C1 segment of cervical spinal cord (tissue), 14 donors: ENCODE measurements around the gene P2RY13.

Experiments
- DNase-seq, 14 donors: peaks; one replicate each; lab custom pipeline; 2025; lab: John Stamatoyannopoulos, UW

P2RY13 gene

DNA sequence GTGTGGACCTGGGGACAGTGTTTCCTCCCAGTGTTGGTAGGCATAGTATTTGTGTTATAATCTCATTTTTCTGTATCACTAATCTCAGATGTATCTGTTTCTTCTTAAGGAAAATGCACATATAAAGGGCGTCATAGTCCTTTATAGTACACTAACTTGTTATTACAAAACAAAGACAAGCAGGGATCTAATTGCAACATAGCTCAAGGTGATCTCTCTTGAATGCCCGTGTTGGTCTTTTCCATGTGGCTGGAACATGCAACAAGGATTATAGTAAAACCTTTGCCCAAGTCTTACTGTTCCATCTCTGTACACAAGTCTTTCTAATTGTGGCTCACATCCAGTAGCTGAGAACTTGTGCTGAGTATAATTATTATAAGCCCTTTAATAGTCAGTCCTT lies 9.2 kb downstream of the P2RY13 start:
- no peak for DNase-seq

DNA sequence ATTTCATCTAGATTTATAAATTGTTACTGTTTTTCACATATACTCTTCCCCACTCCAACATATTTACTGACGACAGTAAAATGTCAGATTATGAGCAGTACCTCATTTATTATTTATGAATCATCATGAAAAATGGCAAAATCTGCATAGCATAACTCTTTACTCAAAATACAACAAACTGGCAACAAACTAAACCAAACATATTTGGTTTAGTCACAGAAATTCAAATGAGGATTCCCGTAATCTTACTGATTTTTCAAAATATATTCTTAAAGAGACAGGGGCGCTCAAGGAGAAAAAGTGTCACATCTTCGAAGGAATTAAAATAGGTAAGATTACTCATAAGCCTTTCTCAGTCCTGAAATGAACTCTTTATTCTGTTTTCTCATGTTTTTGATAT lies 9.7 kb downstream of the P2RY13 start:
- DNase-seq: no peak

DNA sequence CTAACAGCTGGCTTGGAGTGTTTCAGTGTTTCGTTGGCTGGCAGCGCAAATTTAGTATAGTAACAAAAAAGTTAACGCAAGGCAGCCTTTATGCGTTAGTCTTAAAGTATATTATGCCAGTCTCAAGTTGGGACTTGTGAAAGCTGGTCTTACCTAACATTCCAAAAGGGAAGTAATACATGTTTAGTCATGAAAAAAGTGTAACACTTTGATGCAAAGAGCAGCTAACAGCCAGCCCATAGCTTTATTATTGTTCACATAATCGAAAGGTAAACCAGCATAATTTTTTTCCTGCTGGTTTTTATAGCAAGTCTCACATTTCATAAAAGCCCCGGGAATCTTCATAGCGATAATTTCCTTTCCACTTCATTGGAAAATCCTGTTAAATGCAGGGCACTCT lies 10.4 kb downstream of the P2RY13 start:
- DNase-seq: no peak

DNA sequence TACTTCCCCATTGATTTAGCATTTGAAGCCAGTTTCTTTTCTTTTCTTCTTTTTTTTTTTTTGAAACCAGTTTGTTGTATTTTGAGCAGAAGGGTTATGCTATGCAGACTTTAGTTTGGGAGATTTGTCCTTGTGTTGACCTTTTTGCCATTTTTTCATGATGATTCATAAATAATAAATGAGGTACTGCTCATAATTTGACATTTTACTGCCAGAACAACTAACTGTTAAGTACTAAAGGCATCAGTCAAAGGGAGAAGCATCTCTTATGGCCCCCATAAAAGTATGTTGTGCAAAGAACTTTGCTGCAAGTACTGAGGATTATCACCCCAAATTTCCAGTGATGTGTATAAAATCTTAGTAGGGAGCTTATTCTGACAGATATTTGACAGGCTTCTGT lies 11.0 kb downstream of the P2RY13 start:
- DNase-seq: no peak

- DNase-seq: no peak
Observed at GRCh38 chr3:151316267-151316991, 12.9 kb downstream of the P2RY13 start, which contains the start of gene GPR87. Gene GPR87, minus strand, starts transcription at chr3:151316820. Its CDS starts 16,720 bp downstream, at chr3:151300100.

DNA sequence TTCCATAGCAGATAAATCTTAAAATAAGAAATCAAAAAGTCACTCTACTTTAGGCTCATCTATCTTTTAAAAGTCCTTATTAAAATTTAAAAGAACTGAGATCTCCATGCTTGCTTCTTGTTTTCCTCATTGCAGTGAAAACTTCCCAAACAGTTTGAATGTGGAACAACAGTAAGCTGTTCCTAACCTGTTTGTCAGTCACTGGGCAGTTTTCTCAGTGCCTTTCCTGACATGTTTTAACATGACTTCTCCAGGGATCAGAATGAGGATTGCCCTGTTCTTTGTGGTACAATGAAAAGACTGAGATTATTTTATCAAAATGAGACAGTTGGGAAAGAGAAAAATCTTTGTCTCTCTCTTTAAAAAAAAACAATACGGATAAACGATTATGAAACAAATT lies 13.5 kb downstream of the P2RY13 start:
- no peak for DNase-seq

DNA sequence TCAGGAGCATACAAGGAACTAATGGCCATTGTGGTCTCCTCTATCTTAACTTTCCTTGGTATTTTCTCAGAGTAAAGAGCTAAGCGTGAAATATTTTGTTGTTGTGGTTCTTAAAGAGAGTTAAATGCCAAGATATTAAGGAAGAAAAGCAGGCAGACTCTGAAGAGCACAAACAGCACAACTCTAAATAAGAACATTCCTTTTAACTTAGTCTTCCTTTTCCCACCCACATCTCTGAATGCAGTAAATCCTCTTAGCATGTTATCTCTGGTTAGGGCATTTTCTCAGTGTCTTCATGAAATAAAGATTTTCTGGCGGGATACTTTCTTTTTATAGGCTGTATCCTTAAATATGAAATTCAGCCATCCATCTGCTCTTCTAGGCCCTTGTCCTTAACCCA lies 14.2 kb downstream of the P2RY13 start:
- no peak for DNase-seq

GRCh38 chr3:151314593-151314992 lies 14.8 kb downstream of the P2RY13 start:
- DNase-seq: no peak

- DNase-seq: no peak
Observed at GRCh38 chr3:151314137-151314536, 15.2 kb downstream of the P2RY13 start.

- no peak for DNase-seq
Observed at GRCh38 chr3:151312972-151313371, 16.4 kb downstream of the P2RY13 start.

- DNase-seq: no peak
Observed at GRCh38 chr3:151309566-151309965, 19.8 kb downstream of the P2RY13 start.

DNA sequence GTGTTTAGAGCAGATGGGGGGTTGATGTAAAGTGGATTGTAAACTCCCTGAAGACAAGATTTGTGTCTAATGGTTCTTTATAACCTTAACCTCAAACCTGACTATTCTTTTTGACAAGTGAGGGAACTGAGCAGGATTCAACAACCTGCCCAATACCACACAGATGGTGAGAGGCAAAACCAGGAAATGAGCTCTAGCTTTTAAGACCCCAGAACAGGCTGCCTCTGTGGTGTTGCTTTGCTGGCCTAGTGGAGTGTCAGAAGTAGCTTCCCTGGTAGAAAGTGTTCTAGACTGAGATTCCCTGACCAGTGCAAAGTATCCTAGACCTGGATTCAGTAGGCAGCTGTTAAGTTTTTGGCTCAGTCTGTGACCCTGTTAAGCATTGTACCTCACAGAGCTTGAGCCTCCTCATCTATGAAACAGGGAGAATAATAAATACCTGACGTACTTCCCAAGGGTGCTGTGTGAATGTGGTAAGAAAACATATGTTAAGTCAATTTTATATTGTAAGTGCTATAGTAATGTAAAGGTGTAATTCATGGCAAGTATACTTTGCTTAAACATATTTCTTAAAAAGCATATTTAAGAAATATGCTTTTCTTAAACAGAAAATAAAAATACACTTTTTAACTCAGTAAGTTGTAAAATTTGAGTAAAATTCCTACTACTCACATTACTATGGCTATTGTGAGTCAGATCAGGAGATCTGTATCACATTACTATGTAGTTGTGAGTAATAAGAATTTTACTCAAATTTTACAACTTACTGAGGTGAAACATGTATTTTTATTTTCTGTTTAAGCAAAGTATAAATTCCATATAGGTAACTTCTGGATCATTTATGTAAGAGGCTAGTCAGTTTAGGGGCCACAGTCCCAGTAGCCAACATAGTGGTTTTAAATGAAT lies 21.5 kb downstream of the P2RY13 start:
- DNase-seq: no peak

- DNase-seq: no peak
Observed at GRCh38 chr3:151307131-151307530, 22.2 kb downstream of the P2RY13 start.

- no peak for DNase-seq
Observed at GRCh38 chr3:151306168-151306810, 23.1 kb downstream of the P2RY13 start.

DNA sequence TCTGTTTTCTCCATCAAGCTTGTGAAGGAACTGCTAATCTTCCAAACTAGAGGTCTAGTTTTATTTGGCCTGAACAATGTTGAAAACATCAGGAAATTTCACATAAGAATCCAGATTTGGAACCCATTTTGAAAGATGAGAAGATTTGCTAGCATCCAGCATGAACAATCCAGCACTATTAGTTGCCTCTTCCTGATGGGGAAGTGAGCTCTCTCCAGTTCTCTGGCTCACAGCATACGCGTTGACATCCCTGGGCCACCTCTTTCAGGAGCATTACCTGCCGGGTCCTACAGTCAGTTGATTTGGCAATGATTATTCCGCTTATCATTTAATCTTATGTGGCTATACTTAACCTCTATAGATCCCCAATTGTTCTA lies 23.6 kb downstream of the P2RY13 start:
- DNase-seq: no peak

GRCh38 chr3:151305060-151305774 lies 24.1 kb downstream of the P2RY13 start:
- peak in 5 of 14 donors; percentile 2 to 61 (median 8) for DNase-seq

GRCh38 chr3:151303751-151304150 lies 25.6 kb downstream of the P2RY13 start:
- no peak for DNase-seq

DNA sequence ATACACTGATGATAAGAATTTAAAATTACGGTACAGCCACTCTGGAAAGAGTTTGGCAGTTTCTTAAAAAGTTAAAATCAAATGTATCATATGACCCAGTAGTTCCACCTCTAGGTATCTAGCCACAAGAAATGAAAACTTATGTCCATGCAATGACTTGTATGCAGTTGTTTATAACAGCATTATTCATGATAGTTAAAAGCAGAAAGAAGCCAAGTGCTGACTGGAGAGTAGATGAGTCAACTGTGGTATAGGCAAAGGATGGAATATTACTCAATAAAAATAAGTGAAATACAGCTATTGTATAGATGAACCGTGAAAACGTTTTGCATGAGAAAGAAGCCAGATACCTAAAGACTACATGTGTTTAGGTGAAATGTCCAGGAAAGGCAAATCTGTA lies 27.6 kb downstream of the P2RY13 start:
- no peak for DNase-seq

DNA sequence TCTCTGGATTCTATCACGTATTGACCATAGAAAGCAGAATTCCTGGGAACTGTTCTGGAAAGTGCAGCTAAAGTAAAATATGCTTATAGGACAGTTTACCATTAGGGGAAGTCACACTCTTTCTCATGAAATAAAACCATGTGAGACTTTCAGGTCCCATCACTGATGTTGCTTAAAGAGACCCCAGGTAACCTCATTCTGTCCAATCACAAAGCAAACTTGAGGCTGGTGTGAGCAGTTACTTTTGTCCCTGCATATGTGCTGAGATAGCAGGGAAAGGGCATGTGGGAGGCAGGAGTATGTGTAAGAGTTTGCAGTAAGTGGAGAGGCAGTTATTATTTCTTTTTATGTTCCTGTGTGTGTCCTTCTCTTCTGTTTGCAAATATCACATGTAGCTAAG lies 28.8 kb downstream of the P2RY13 start:
- DNase-seq: no peak

DNA sequence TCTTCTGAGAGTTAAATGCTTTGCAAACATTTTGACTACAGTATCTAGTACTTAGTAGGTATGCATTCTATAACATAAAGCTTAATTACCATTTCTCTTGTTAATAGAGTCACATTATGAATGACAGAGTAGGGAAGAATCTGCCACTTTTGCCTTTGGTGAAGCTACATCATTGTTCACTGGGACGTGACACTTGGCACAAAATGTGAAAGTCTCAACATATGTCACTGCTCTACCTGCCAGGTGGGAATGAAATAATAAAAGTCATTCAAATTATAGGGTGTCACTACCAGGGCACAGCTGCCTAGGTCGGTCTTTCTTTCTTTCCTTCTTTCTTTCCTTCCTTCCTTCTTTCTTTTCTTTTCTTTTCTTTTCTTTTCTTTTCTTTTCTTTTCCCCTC lies 30.3 kb downstream of the P2RY13 start:
- peak in 1 of 14 donors; percentile 13 for DNase-seq

GRCh38 chr3:151297429-151297828 lies 31.9 kb downstream of the P2RY13 start:
- no peak for DNase-seq

DNA sequence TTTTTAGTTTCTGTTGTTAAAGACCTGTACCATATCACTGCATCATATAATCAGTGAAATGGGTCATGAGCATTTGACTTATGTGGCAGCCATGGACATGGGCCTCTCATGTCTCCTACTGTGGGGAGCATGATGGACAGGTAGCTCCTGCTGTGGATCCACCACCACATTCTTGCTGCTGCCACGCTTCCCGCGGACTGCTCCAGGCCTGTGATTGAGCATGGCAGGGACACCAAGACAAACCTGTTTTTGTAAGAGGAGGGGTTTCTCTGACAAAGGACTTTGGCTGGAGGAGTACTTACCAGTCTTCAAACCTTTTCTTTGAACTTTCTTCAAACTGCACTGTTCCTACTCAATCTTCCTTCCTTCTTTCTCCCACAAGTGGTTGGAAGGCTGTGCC lies 33.1 kb downstream of the P2RY13 start:
- DNase-seq: no peak
